HG03196 (cell line): ENCODE results near the gene AGTR1.

ENCODE experiments used
- ATAC-seq: cut with Tn5 transposase; IDR thresholded peaks from one replicate; pipeline ENCODE4 v1.9.1; 2021; ENCODE audit not compliant: unreplicated experiment

The AGTR1 gene

DNA sequence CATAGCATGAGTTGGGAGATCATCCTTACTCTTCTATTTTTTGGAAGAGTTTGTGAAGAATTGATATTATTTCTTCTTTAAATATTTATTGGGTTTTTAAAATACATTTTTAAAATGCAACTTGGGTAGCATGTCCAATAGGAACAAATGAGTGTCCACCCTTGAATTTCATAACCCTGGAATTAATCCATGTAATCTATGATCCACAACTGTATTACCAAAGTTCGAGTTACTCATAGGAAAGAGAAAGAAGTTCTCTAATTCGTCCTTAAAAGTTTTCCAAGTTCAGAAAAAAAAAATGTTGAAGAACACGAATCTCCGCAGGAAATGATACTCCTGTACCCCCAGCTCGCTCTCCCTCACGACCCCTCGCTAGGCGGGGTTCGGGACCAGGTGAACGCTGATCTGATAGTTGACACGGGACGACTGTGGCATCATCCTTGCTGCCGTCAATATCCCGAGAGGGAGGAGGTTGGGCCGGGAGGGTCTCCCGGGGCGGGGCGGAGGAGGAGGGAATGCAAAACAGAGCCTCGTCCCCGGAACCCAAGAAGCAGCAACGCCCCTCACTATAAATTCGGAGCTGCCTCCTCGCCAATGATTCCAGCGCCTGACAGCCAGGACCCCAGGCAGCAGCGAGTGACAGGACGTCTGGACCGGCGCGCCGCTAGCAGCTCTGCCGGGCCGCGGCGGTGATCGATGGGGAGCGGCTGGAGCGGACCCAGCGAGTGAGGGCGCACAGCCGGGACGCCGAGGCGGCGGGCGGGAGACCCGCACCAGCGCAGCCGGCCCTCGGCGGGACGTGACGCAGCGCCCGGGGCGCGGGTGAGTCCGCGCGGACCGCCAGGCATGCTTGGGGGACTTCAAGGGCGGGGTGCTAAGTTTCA, at the start of gene AGTR1:
TSS of gene AGTR1 (plus strand) at position 598 of the 884 bp plus-strand sequence. CDS start 43,133 bp downstream, outside the sequence.
- ATAC-seq, result no peak

DNA sequence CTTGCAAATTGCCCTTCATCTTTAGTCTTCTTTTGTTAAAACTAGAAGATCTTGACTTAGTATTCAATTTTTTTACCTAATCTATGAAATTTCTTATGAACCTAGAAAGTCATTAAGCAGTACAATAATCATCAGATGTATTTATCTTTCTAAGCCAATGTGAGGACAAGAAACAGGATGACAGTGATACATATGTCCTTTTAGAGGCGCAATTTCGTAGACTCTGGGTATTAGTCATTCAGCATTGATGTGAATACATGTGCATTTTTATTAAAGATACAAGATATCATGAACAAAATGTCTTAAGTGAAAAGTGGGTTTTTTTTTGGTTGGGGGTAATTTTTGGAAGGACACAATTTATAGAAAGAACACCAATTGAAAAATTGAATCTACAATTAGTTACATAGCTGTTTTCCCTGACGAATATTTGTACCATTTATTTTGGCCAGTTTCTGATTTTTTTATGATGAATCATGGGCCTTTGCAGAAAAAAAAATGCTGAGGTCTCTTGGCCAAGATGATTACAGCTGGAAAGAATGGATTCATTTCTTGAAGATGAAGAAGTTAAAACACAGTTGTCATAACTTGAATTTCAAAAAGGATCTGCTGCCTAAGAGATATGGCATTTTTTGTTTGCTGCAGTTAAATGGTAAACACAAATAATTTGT, 48.9 kb upstream of the AGTR1 start:
- no peak for ATAC-seq

DNA sequence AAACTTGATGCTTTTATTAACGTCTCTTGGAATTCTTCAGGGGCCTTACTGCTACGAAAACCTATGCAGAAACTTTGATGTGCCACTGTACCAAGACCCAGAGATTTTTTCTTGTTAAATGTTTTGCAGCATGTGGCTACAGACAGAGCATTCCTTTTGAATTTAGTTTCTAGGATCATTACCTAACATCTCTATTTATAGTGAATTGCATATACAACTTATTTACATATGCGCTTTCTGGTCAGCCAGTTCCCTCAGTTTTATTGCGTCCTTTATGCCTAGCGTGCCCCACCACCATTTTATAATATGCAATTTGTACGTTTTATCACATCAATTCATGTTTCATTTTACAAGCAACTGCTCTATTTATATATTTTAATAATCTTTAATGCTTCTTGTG, 46.2 kb upstream of the AGTR1 start:
- ATAC-seq, result no peak

DNA sequence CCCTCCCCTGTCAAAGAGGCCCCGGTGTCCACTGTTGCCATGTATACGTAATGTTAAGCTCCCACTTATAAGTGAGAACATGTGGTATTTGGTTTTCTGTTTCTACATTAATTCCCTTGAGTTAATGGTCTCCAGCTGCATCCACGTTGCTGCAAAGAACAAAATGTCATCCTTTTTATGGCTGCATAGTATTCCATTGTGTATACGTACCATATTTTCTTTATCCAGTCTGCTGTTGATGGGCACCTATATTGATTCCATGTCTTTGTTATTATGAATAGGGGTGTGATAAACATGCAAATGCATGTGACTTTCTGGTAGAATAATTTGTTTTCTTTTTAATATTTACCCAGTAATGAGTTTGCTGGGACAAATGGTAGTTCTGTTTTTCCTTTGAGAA, 43.3 kb upstream of the AGTR1 start:
- no peak for ATAC-seq

DNA sequence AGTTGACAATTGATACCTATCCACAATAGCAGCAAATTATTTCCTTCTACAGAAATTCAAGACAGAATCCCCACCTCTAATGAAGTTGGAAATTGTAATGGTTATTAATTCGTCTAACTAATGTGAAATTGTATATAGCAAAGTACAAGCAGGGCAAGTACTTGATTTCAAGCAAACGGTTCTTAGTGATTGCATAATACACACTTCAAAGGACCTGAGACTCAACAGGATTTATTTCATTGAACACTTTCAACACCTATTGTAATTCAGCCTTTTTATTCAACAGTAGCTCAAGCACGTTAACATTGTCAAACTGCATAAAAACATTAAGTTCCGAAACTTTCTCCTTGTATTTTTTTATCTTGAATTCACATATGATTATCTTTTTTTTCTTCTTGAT, 40.2 kb upstream of the AGTR1 start:
- ATAC-seq, result no peak

DNA sequence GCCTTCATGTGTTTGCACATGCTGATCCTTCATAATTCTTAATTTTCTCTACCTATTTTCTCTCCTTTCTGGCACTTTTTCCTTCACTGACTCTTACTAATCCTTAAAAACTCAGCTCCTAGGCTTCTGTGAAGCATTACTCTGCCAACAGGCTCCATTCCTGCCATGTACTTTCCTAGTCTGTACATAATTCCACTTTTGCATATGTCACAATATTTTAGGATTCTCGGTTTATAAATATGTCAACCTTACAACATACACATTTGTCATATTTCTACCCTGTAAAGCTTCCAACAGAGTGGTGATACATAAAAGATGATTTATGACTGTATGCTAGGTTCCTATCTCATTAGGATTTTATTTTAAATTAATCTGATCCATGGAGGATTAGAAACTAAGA, 38.2 kb upstream of the AGTR1 start:
- no peak for ATAC-seq

DNA sequence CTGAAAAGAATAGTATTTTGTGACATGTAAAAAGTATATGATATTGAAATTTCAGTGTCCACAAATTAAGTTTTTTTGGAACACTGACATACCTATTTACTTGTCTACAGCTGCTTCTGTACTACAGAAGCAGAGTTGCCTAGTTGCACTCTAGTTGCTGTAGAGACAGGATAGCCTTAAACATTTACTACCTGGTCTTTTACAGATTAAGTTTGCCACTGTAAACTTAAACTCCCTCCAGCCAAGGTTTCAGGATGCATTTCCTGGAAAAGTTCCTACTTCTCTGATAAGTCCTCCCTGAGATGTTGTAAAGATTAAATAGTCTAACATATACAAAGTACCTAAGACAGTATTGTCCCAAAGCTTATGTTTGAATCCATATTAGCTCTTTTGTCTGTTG, 17.4 kb upstream of the AGTR1 start:
- ATAC-seq, result no peak

DNA sequence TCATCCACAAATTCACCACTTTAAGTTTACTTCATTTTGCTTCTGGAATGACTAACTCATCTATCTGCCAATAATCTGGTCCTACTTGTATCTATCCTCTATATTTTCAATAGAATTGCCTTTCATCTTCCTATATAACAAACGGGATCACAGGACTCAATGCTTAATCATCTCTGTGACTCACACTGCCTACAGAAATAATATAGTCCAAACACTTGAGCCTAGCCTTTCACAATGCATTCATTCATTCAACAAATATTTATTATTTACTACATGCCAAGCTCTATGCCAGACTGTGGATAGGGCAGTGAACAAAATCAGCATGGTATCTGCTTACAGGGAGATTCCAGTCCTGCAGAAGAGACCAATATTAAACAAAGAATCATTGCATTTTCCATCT, 16.6 kb upstream of the AGTR1 start:
- ATAC-seq, result no peak

DNA sequence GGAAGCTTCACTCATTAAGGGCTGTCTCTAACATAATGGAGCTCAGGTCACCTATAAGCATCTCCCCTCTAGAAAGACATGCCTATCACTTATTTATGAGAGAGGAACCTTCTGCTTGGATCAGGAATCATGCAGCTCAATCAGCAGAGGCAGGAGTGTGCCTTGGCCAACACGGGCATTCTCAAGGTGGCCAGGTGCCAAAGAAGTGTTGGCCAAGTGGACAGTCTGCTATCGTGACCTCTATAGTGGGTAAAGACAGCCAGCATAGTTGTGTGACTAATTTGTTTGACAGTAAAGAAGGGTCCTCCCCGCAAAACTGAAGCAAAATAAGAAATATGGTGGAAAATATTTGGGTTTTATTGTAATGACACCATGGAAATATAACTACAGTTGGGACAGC, 14.7 kb upstream of the AGTR1 start:
- no peak for ATAC-seq

DNA sequence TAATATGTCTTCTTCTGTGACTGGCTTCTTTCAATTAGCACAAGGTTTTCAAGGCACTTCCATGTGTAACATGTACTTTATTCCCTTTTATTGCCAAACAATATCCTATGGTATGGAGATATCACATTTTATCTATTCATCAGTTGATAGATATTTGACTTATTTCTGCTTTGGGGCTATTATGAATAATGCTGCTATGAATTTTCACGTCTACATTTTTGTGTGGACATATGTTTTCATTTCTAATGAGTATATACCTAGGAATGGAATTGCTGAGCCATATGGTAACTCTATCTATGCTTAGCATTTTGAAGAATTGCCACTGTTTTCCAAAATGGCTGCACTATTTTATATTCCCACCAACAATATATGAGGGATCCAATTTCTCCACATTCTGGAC, 3.6 kb upstream of the AGTR1 start:
- no peak for ATAC-seq

DNA sequence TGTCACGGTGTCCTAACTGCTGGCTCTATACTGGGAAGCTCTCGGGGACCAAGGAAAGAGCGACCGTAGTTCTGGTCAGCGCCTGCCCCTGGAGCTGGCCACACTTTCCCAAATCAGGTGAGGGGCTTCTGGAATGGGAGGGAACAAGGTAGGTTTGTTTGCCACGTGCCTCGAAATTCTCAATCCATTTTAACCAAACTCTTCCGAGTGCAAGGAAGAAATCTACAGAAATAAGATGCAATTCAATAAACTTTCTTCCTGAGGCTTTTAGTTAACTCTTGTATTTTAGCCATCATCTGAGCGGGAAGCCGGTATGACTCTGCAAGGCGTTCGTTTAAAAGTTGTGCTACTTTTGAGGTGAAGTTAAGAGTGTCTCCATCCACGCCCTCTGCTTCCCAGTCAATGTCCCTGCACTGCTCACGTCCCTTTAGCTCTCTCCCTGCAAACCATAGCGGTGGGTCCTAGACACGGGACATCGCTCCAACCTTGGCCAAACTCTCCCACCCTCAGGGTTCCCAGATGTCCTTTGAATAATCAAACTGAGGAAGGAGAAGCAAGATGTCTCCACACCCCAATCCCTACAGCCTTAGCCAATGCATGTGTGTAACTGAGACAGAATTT, 597 bp downstream of the AGTR1 start:
- no peak for ATAC-seq

DNA sequence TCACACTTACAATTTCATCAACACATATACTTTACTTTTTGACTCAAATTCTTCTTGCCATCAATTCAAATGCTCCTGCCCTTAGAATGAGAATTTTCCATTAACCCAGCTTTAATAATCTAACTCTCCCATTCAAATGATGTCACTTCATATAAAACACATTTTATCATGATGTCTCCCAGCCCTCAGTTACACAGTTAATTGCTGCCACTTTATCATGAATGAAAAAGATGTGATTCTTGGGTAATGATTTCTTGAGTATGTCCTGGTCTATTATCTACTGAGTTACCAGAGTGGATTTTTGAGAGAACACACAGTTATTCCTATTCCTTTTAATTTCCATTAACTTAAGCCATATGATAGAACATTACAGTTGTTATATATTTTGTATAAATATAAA, 7.6 kb downstream of the AGTR1 start:
- ATAC-seq, result no peak

DNA sequence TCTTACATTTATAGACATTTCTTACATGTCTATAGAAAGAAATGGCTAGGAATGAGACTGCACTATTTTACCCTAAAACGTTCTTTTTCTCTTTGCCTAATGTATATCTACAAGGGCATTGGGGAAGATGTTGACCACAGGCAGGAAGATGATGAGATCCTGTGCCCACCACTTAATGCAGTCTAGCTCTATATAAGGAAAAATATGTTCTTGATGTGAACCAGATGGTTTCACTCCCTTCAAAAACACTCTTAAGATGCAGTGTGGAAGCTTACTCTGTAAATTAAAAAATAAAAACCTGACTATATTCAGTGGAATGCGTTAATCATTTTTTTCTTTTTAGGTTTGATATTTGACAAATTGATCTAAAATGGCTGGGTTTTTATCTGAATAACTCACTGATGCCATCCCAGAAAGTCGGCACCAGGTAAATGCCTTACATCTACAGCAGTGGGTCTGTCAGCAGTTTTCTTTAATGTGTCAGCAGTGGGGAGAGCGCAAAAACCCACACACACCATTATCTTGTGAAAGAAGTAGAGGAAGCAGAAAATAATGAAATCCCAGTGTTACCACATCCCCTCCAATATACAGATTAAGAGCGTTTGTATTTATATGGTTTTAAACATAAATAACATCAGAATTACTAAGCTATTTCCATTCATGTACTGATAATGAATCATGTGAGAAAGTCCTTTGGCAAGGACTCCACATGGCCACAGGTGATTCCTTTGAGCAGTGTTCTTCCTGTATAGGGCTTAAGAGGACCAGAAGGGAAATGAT, 10.1 kb downstream of the AGTR1 start:
- no peak for ATAC-seq

DNA sequence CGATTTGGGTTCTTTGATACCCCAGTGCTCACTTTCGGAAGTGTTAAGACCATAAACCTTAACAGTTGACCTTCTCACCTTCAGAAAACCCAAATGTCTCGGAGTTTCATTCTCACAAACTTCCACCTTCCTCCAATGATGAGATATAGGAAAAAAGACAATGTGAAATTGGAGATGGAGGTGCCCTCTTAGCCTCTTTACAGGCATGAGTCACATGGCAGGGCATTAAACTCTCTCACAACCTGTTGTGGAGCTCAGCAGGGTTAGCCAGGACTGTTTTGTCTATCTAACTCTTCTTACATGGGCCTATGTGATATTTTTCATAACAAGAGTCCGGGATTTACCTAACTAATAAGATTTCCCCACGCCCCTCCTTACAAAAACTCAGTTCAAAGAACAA, 10.7 kb downstream of the AGTR1 start:
- ATAC-seq, result no peak

DNA sequence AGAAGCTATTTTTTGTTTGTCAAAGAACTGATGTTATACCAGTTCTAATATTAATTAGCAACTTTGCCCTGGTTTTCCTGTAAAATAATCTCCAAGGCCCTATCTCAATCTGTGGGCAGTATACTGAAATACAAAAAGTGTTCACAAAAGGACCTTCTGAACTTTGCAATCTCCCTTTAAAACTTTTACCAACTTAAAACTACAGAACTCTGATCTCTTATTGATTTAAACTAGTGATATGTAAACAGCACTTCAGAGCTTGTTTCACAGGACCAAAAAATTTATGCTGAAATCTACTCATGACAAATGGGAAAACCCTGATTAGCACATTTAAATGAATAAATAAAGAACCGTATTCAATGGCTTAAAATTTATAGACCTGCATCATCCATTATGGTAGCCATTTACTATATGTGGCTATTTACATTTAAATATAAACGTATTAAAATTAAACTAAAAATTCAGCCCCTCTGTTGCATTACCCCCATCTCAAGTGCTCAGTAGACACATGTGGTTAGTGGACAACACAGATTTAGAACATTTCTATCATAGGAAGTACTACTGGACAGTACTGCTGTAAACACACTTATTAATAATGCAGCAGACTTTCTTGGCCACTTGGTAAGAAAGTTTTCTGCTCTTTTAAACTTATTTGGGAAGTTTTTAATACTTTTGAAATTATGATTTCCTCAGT, 12.0 kb downstream of the AGTR1 start:
- no peak for ATAC-seq

DNA sequence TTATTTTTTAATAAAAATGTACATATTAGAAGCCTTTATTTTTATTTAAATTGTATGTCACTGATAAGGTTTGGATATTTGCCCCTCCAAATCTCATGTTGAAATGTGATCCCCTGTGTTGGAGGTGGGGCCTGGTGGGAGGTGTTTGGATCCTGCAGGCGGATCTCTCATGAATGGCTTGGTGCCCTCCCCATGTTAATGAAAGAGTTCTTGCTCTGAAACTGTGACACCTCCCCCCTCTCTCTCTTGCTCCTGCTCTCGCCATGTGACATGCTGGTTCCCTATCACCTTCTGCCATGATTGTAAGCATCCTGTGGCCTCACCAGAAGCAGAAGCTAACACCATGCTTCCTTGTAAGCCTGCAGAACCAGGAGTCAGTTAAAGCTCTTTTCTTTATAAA, 13.0 kb downstream of the AGTR1 start:
- no peak for ATAC-seq

DNA sequence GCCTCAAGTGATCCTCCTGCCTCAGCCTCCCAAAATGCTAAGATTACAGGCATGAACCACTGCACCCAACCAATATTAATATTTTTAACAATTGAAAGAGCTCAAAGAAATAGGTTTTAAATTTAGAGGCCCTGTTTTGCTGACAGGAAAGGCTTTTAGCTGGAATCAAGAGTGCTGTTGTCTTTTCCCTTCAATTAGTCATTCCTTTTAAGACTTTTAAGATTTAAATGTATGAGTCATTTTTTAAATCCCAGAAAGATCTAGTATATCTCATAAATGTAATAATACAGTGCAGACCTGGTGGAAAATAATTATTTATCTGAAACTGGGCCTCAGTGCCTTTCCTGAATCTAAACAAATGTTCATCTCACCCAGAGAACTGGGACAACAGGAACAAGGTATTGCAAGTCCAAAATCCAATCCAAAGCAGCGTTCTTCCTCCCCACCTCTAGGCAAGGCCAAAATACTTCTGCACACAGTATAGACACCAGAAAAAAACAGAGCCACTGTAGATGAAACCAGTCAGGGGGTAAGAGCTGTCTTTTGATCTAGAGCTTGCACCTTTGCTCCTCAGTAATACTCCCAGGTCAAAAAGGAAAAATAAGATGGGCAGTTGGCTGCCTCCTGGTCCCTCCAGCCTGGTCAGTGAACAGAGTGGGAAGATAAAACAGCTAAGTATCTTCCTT, 14.4 kb downstream of the AGTR1 start:
- no peak for ATAC-seq

DNA sequence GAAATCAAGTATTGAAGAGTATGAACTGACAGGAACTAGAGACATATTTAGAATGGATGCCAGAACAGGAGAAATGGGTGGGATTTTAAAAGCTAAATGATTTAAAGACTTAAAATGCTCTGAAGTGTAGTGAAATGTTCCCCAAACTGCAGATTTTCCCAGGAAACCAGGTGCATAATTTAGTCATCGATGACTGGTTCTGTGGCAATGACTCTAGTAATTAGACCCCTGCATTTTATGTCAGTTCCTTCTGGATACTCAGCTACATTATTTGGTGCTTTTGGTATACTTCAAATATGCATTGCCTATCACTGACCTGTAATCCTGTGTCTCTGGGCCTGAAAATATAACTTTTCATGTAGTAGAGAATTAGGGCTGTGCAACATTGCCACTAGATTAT, 16.8 kb downstream of the AGTR1 start:
- ATAC-seq, result no peak

DNA sequence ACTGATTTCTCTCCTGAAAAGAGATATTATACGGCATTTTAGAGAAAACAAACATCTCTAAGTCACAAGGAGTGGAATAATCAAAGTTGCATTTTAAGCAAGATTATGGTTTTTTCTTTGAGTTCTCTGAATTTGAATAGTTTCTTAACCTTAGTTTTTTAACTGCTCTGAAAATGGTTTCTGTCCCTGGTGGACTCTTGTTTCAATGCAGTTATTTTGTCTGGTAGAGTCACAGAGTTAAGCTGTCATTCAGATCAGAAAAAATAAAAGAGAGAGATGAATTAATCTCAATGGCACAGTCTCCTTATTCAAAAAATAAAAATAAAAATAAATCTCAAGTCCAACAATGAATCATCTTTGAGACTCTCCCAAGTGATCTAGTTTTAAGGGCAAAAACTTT, 19.0 kb downstream of the AGTR1 start:
- ATAC-seq, result no peak

DNA sequence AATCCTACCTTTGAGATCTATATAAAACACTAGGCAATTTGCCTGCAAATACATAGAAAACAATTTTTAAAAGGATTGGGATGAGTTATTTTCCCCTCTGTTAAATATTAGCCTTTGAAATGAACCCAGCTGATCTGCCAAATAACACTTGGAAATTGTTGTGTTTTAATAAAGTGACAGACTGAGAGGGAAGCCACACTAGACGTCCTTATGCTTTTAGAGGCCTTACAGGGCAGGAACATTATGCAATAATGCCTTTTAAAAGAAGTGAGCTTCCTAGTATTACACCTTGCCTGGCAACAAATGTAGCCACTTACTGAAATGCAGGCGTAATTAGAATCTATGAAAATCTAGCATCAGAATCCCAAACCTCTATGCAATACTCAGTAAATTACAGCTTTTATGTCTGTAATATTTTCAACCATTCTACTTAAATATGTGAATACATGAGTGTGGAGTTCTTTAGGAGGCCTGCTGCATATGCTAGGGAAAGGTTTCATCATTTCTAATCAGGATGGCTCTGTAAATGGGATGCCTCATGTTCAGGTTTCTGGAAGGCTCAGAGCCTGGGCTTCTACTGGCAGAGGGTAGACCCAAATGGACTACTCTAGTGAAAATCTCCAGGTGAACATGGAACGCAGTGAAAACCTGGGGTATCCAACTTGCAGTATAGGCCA, 20.3 kb downstream of the AGTR1 start:
- no peak for ATAC-seq
